GM12891 (cell line): ENCODE data around the gene ZNF543.

Source experiments
- POLR2A ChIP-seq: IDR thresholded peaks from 2 replicates; pipeline ENCODE4 v1.6.1; 2011; ENCODE audit warnings: low read depth, low read length, control low read depth
- POLR2AphosphoS5 ChIP-seq: IDR thresholded peaks from 2 replicates; pipeline ENCODE4 v1.6.1; 2011; ENCODE audit warnings: low read depth, low read length, control low read depth
- POU2F2 ChIP-seq: IDR thresholded peaks from 2 replicates; pipeline ENCODE4 v1.6.1; 2011; ENCODE audit warnings: low read depth, mild to moderate bottlenecking, control low read depth, low read length, moderate library complexity
- SPI1 ChIP-seq: IDR thresholded peaks from 2 replicates; pipeline ENCODE4 v1.6.1; 2011; ENCODE audit warnings: low read depth, low read length, control low read depth
- TAF1 ChIP-seq: IDR thresholded peaks from 2 replicates; pipeline ENCODE4 v1.6.1; 2011; ENCODE audit warnings: low read depth, low read length, control low read depth

DNA sequence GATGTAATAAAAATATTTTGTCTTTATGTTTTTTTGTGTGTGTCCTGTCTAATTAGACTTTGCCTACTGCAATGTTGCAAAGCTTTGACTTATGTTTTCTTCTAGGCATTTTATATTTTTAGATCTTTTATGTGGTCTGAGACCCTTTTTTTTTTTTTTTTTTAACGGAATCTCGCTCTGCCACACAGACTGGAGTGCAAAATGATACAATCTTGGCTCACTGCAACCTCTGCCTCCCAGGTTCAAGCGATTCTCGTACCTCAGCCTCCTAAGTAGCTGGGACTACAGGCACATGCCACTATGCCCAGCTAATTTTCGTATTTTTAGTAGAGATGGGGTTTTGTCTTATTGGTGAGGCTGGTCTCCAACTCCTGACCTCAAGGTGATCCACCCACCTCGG is 22.3 kb downstream of the ZNF543 start:
- TF ChIP-seq TAF1 (no peak), POLR2A (no peak), POLR2AphosphoS5 (no peak), SPI1 (no peak), POU2F2 (no peak)
